GM18520 (cell line): ENCODE measurements around the gene MAP2K7.
"Not testable (repeated sequence)": the region's sequence is repeated elsewhere in the genome, so short reads cannot be mapped to it uniquely, and the experiment has no call there.

ENCODE experiments used
- ATAC-seq: cut with Tn5 transposase; IDR thresholded peaks from one replicate; pipeline ENCODE4 v1.9.1; 2021; ENCODE audit not compliant: unreplicated experiment

Gene MAP2K7

DNA sequence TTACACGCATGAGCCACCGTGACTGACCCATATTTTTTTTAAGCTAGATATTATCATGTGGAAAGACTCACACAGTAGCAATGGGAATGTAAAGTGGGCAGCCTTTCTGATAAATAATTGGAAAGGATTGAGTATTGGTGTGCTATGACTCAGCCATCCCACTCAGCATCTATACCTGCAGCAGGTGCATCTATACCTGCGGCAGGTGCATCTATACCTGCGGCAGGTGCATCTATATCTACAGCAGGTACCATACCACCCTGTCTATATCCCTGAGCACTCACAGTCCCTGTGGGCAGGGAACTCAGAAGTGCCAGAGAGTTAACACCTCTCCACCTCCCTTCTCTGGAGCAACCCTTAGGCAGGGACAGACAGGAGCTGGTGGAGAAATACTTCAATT lies 20.6 kb upstream of the MAP2K7 start:
- ATAC-seq: no peak

- no peak for ATAC-seq
Observed at GRCh38 chr19:7883796-7884570, 19.7 kb upstream of the MAP2K7 start.

DNA sequence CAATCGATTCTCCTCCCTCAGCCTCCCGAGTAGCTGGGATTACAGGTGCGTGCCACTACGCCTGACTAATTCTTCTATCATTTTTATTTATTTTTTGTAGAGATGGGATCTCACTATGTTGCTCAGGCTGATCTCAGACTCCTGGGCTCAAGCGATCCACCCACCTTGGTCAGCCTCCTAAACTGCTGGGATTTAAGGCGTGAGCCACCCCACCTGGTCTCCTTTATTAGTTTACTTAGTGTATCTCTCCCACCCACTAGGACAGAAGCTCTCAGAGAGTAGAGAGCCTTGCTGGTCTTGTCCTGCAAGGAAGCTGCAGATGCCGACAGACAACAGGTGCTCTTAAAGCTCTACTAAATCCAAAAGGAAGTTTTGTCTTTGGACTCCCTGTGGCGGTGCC lies 17.9 kb upstream of the MAP2K7 start:
- ATAC-seq: no peak

DNA sequence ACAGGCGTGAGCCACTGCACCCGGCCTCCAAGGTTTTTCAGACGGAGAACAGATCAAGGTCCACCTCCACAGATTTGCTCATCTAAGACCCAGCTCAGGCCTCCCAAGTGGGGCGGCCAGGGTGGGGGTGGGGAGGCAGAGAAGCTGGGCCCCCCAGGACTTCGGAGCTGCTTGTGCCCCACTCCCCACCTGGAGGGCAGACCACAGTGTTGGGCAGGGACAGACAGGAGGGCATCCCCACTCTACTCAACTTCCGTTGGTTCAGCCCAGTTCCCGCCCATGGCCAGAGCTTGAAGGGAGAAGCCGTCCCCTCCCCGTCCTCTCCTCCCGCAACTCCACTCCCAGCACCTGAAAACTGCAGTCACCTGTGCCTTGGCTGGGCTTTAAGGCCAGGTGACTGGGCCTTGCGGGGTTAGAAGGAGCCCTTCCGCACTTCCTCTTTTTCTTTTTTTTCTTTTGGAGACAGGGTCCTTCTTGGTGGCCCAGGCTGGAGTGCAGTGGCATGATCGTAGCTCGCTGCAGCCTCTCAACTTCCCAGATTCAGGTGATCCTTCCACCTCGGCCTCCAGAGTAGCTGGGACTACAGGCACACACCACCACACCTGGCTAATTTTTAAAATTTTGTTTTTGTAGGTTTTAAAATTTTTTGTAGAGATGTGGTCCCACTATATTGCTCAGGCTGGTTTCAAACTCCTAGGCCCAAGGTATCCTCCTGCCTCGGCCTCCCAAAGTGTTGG lies 16.1 kb upstream of the MAP2K7 start:
- no peak for ATAC-seq

DNA sequence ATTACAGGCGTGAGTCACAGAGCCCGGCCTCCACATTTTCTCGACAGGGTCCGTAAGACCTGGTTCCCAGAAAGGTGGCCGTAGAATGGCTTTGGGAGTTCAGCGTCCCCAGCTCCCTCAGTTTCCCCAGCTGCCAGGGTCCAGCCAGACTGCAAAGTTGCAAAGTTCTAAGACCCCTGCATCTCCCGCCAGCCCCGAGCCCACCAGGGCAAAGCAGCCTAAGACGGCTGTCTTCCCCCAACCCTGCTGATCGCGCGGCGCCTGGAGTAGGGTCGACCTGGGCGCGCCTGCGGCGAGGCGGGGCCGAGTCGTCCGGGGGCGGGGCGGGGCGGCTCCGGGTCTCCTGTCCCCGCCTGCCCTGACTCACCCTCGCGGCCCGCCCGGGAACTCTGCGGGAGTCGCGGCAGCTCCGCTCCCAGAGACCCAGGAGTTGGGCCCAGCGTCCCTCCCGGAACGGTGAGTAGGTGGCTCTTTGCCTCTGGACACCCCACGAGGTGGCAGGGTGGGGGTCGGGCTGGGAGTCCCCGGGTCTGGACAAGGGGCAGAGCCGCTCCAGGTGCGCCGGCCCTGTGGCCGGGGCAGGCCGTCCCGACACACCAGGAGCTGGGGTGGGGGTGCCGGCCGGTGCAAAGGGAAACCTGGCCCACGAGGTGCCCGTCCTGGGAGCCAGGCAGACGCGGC lies 15.4 kb upstream of the MAP2K7 start, which contains the start of gene LRRC8E:
Gene LRRC8E, plus strand, starts transcription at position 366 of the 681 bp plus-strand sequence. CDS start 7,094 bp downstream, outside the sequence.
- no peak for ATAC-seq

DNA sequence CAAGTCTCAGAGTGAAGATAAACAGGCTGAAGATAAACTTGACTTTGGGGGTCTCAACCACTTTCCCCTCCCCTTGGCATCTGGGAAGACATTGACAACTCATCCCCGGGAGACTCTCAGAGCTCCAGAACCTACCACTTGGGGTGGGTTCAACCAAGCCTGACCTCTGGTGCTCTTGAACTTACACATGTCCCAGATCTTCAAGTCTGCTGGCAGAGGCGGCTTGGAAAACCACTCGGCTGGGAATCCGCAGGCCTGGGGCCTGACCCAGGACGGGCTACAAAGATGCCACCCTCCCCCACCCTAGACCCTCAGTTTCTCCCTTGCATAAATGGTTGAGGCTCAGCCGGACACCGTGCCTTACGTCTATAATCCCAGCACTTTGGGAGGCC lies 14.9 kb upstream of the MAP2K7 start:
- ATAC-seq: no peak

- not testable (repeated sequence) for ATAC-seq
Observed at GRCh38 chr19:7893362-7894101, 10.1 kb upstream of the MAP2K7 start.

DNA sequence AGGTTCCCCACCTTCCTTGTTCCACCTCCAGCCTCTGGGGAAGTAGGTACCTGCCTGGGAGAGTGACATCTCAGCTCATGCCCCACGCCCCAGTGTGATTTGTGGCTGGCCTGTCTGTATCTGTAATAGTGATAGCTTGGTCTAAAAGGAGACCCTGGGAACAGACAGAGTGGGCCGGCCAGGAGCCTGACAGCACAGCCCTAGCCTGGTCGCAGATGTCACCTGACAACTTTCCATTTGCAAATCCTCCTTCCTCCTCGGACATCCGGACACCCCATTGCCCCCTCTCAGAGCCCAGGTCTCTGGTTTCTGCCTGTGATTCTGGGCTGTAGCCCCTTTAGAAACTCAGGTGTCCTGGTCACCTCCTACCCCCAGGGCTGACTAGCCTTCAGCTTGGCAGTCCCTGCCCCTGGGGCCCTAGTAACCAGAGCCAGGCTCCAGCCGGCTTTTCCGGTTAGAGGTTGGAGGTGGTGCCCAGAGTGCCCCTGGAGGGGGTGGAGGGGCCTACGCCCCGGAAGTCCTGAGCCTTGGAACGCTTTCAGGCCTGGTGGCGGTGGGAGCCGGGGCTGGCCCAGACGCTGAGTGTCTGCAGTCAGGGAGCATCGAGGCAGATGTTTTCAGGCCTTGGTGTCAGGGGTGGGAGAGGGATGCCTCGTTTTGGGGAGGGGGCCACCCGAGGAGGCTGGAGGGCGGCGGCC lies 8.9 kb upstream of the MAP2K7 start:
- ATAC-seq: no peak

- ATAC-seq: no peak
Observed at GRCh38 chr19:7895565-7895964, 8.1 kb upstream of the MAP2K7 start.

DNA sequence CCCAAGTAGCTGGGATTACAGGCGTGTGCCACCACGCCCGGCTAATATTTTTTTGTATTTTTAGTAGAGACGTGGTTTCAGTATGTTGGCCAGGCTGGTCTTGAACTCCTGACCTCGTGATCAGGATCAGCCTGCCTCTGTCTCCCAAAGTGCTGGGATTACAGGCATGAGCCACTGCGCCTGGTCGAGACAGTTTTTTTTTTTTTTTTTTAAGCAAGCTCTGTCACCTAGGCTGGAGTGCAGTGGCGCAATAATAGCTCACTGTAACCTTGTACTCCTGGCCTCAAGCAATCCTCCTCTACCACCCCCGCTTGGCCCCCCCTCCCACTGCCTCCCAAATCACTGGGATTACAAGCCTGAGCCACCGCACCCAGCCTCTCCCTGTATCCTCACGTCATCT lies 6.4 kb upstream of the MAP2K7 start:
- ATAC-seq: no peak

DNA sequence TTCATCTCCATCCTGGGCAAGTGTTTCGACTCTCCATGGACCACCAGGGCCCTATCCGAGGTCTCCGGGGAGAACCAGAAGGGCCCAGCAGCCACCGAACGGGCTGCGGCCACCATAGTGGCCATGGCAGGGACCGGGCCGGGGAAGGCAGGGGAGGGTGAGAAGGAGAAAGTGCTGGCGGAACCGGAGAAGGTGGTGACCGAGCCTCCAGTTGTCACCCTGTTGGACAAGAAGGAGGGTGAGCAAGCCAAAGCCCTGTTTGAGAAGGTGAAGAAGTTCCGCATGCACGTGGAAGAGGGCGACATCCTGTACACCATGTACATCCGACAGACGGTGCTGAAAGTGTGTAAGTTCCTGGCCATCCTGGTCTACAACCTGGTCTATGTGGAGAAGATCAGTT lies 4.7 kb upstream of the MAP2K7 start:
- no peak for ATAC-seq

DNA sequence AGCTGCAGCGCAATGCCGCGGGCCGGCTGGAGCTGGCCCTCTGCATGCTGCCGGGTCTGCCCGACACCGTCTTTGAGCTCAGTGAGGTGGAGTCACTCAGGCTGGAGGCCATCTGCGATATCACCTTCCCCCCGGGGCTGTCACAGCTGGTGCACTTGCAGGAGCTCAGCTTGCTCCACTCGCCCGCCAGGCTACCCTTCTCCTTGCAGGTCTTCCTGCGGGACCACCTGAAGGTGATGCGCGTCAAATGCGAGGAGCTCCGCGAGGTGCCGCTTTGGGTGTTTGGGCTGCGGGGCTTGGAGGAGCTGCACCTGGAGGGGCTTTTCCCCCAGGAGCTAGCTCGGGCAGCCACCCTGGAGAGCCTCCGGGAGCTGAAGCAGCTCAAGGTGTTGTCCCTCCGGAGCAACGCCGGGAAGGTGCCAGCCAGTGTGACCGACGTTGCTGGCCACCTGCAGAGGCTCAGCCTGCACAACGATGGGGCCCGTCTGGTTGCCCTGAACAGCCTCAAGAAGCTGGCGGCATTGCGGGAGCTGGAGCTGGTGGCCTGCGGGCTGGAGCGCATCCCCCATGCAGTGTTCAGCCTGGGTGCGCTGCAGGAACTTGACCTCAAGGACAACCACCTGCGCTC lies 3.8 kb upstream of the MAP2K7 start:
- no peak for ATAC-seq

GRCh38 chr19:7900401-7900870 lies 3.2 kb upstream of the MAP2K7 start:
- ATAC-seq: no peak

DNA sequence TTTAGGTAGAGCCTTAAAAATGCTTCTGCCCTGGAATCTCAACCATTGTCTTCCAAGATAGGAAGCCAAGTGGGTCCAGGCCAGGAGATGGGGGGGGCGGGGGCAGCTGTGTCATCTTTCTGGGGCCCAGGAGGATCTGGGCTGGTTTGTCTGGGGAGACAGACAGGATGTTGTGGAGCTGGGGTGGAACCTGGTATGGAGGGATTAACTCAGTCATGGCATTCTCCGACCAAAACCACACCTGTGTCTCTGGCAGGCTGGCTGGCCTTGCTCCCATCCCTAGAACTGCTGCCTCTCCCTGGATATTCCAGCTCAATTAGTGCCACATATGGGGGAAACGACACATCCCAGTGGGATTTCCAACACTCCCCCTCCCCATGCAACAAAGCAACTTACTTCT lies 2.7 kb upstream of the MAP2K7 start:
- ATAC-seq: no peak

DNA sequence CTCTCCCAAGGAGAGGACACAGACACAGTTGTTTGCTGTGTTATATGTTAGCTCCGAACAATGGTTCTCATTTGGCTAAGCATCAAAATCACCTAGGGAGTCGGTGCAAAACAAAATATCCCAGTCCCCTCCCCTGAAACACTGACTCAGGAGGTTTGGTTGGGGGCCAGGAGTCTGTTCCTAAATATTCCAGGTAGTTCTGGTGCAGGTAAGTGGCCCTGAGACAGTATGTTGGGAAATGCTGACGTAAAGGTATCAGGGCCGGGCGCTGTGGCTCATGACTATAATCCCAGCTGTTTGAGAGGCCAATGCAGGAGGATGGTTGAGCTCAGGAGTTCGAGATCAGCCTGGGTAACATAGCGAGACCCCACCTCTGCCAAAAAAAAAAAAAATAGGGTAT lies 2.3 kb upstream of the MAP2K7 start:
- no peak for ATAC-seq

DNA sequence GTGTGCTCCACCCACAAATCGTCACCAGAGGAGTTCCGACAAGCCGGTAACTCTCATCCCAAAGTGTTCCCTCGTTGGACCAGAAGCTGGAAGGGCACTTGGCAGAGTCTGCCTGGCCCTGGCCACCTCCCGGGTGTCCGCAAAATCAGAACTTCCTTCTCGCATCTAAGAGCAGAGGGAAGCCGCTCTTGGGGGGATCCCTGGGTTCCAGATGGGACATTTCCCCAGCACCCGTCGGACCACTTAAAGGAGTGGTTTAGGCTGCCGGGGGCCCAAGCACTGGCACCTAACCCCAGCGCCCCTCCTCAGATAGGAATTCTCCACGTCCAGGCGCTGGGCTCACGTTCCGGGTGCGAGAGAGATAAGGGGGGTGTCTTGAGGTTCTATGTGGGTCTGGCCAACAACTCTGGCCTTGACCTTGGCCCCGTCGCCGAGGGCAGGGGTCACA lies 857 bp upstream of the MAP2K7 start:
- ATAC-seq: no peak

GRCh38 chr19:7904074-7905020 lies 670 bp downstream of the MAP2K7 start:
- ATAC-seq: peak; percentile 15

GRCh38 chr19:7905268-7905667 lies 1.6 kb downstream of the MAP2K7 start:
- ATAC-seq: no peak

GRCh38 chr19:7905859-7906258 lies 2.2 kb downstream of the MAP2K7 start:
- ATAC-seq: no peak
